Suppressor macrophage treated with lipopolysaccharide for 1 hour (primary cell): Measurements from ENCODE around the gene ELF5.

Experiments
- DNase-seq, 3 donors: peaks; one replicate each; pipeline ENCODE4 v3.0.0-alpha.2; 2020 to 2022

Gene ELF5

DNA sequence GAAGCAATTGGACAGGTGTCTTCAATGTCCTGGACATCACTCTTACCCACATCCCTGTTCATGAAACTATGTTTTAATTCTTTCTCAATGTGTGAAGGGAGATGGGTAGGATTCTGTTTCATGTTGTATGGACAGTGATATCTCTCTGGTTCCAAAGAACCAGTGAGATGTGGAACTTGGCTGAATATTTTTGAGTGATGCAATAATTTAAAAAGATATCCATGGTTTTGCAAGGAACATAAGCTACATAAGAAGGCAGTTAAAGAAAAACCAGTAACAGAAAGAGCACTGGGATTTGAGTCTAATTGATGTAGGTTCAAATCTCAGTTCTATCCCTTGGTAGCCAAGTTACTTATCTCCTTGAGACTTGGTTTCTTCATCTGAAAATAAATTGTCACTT, 7.7 kb upstream of the ELF5 start:
- no peak for DNase-seq

DNA sequence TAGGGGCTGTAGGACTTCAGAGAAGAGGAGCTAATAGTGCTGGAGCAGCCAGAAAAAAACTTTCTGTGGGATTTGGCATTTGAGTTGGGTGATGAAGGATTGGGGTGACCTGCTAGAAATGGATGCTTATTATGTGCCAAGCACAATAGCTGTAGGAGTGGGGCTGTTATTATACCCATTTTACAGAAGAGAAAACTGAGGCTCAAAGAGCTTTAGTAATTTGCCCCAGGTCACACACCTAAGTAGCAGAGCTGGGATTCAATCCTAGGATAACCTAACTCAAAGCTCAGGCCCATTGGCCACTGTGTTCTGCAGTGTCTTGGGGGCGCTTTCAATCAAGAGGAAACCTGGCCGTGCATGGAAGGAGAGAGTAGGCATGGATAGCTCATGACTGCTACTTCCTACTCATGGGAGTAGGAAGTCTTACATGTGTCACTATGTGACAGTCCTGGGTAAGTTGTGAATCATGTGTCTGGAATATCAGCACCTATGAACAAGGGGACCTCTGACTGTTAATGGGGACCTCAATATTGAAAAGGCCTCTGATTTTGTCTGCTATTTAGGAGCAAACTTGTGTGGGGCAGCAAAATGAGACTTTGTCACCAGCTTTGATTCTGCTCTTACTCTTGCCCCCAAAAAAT, 6.1 kb upstream of the ELF5 start:
- DNase-seq: peak in 2 of 3 donors; percentile 22 to 26

DNA sequence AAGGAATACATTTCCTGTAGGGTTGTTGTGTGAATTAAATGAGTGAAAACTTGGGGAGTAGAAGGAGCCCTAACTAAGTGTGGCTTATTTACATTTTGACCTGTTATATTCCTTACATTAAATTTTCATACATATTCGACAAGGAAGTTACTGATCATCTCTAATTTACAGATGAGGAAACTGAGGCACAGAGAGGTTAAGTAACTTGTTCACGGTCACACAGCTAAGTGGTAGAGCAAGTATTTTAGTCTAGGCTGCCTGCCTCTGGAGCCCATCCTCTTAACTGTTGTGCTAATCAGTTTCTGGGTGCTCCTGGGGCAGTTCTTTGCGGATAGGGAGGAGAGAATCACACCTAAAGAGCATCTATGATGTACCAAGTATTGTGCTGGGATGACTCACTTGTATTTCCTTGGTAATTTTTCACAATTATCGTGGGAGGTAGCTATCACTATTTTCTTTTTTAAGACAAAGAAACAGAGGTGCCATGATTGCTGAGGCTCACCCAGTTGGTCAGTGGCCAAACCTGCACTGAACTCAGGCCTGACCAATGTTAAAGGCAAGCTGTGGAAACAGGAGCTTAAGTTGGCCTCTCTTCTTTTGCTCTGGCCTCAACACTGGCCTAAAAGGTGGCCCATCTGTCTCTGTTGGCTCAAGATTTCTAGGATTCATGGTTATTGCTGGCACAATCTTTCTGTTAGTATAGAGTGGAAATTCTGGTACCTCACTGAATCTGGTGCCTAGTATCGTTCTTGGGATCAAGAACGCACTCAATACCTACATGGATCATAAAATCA, 2.9 kb upstream of the ELF5 start:
- DNase-seq: no peak

DNA sequence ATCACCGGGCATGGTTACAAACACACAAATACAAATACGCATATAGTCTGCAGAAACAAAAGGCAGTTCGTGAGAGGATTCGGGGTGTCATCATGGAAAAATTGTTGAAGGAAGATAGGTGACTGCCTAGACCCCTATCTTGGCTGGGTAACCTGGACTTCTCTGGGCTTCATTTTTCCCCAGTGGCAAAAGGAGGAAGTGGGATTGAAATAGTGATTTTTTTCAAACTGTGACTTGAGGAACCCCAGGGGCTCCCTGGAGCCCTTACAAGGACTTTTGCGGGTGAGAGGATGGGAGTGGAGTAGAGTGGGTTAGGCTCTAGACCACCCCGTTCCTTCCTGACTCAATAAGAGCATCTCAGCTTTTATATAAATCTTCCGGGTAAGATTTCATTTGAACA, 1.0 kb upstream of the ELF5 start:
- peak; percentile 19 to 32 (median 27) for DNase-seq

DNA sequence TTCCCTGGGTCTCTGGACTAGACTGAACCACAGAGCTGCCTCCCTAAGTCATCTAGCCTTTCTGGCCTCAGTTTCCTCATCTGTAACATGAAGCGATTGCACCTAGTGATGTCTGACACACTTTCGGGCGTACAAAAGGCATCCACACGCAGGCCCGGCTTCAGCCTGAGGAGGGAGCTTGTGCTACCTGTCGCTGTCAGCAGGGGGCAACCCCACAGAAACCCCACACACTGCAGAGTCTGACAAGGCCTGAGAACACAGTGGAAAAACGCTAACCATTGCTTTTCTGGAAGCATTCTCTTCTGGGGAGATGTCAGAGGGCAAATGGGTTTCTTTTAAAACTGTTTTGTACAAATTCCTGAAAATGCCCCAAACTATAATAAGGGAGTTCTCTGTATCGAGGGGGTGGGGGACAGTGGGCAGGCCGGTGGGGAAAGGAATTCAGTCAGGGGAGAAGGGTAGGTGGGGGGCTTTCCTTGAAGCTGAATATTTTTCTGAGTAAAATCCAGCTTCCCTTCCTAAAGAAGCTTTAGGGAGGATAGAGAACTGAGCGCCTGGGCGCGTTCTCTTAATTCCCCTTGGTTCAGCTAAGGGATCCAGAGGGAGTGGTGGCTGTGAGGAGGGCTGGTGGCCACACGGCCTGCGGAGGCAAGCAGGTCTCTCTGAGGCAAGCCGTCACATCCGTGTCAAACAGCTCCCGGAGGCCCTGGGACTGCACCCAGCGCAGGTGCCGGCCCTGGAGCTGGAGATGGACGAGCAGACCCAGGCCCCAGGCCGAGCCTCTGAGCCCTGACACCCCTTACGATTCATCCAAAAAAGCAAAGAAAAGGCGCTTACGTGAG, 533 bp downstream of the ELF5 start:
- DNase-seq: peak; percentile 79 to 83 (median 82)

DNA sequence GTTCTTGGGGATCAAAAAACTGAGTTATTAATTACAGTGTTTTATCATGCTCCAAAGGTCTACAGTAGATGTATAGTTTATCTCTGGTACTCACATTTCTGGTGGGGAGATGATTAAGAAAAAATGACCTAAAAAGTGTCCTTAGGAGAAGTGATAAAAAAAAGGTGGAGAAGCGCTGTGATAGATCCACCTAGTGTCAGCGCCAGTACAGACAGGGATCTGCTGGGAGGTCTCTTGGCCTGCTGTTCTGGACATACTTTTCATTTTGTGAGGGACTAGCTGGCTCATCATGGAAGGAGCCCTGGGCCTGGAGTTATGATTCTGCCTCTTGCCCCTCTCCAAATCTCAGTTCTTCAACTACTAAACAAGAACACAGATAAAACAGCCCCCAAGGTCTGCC, 2.9 kb downstream of the ELF5 start:
- no peak for DNase-seq

DNA sequence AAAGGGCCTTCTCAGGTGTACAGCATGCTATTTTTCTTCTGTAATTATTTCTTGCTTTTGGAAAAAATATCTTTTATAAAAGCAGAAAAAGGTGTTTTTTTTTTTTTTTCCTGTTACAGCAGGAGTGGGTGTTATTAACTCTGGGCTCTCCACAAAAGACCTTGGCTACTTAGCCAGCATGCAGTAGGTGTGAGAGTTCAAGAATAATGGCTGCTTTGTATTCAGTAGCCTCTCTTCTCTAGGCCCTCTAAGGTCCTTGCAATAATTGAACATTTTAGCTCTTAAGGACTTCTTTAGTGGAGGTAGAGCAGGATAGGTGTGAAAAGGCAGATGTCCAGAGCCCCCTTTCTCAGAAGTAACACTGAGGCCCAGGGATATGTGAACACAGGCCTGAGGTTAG, 3.4 kb downstream of the ELF5 start:
- DNase-seq: no peak

DNA sequence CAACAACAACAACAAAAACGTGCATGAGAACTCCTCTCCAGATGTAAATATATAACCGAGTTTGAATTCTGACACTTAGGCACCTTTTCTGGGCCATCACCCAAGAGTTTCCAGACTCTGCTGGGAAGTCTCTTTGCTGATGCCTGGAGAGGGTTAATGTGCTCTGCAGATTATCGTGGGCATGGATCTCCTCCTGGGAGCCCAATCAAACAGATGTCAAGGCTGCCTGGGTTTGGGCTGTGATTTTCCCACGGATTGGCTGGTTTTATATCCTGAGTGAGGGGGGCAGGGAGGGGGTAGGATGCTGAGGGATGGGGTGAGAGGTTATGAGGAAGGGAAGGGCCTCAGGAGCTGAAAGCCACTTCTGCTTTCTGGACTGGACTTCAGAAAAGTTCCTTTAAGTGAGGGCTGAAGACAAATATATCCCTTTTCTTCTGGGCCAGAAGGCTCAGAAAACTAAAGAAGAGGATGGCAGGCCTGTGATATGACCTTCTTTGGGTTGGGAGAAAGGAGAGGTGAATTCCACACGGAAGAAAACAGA, 4.2 kb downstream of the ELF5 start:
- peak; percentile 26 to 36 (median 35) for DNase-seq

DNA sequence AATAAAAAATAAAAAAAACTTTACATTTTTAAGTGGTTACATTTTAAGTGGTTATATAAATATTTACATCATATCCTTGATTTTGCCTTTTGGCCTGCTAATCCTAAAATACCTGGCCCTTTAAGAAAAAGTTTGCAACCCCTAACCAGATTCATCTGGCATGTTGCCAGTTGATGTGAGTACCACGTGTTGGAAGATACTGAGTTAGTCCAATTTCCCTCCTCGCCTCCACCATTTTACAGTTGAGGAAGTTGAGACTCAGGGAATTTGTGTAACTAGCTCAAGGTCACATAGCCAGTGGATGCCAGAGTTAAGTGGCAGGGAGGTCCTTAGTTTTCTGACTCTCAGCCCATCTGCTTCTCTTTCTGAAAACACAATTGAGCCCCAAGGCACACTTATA, 5.1 kb downstream of the ELF5 start:
- peak; percentile 68 to 79 (median 74) for DNase-seq

DNA sequence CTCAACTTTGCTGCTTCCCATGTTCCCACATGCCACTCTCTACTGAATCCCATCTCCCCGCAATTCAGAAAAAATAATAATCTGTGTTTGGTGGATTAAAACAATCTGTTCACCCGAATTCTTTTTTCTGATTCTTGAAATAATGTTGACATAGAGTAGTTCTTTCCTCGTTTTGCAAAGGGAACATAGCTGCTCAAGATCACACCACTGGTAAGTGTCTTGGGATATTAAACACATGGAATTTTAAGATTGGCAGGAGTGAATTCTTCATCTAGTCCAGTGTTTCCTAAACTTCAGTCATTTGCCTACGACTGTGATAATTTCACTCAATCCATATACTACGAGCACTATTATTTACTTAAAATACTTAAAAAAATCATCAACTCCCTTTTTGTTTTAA, 6.0 kb downstream of the ELF5 start:
- no peak for DNase-seq

DNA sequence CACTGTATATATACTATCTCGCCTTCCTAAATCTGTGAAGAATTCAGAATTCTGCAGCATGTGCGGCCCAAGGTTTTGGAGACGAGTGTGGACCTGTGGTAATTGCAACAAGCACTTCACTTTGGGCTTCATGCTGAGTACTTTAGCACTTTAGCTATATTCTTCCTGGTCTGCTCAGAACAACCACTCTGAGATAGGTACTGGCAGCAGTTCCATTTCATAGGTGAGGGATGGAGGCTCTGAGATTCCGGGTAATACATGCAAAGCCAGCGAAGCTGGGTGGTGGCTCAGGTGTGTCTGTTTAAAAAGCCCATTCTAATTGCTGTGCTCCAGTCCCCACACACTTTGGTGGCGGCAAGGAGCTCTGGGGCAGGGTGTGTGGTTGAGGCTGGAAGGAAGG, 6.4 kb downstream of the ELF5 start:
- DNase-seq: no peak

DNA sequence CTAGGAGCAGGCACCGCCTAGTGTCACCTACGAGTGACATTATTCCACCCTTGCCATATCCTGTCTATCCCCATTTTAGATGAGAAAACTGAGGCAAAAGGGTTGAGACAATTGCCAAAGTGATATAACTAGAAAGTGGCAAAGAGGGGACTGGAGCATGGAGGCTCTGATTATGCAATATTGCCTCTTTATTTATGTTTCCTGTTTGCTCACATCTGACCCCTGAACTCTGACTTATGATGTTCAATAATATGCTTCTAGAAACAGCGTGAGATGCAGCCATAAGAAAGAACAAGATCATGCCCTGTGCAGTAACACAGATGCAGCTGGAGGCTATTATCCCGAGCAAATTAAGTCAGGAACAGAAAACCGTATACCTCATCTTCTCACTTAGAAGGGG, 7.7 kb downstream of the ELF5 start:
- no peak for DNase-seq

DNA sequence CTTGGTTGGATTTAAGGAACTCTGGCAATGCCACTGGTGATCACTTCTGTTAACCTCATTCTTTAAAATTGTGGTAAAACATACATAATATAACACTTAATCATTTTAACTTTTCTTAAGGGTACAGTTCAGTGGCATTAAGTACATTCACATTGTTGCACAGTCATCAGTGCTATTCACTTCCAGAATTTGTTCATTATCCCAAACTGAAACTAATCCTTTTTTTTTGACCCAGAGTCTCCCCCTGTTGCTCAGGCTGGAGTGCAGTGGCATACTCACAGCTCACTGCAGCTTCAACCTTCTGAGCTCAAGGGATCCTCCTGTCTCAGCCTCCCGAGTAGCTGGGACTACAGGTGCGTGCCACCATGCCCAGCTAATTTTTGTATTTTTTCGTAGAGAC, 10.6 kb downstream of the ELF5 start:
- DNase-seq: peak; percentile 40 to 46 (median 45)

DNA sequence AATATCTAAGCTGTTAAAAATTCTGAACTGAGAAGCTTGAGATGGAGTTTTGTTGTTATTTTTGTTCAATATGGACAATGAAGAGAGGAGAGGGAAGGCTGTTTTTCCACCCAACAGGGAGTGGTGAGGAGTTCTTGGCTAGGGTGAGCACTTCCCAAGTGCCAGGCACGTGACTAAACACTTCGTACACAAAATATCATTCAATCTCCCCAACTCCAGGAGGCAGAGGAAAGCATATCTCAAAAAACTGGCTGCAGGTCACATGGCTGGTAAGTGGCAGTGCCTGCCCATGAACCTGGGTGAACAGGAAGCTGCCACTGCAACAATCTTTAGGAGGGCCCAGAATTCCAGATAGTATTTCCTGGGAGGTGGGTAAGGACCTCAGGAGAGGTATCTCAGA, 11.6 kb downstream of the ELF5 start:
- DNase-seq: peak in 1 of 3 donors; percentile 10

DNA sequence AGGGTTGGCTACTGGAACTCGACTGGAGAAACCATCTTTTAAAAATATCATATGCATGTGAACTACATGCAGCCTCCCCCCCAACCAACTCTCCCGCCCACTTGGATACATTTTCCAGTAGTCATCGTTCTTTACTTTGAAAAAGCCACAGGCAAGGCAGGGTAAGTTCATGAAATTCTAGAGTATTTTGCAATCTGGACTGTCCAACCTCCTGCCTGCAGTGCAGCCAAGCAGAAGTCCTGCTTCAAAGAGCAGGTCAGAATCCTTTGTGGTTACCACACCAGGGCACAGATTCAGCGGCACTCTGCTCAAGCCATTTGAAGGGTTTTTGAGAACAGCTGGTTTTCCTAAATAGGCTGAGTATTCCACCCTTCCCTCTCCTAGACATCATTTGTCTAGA, 12.1 kb downstream of the ELF5 start:
- peak; percentile 75 to 85 (median 80) for DNase-seq

DNA sequence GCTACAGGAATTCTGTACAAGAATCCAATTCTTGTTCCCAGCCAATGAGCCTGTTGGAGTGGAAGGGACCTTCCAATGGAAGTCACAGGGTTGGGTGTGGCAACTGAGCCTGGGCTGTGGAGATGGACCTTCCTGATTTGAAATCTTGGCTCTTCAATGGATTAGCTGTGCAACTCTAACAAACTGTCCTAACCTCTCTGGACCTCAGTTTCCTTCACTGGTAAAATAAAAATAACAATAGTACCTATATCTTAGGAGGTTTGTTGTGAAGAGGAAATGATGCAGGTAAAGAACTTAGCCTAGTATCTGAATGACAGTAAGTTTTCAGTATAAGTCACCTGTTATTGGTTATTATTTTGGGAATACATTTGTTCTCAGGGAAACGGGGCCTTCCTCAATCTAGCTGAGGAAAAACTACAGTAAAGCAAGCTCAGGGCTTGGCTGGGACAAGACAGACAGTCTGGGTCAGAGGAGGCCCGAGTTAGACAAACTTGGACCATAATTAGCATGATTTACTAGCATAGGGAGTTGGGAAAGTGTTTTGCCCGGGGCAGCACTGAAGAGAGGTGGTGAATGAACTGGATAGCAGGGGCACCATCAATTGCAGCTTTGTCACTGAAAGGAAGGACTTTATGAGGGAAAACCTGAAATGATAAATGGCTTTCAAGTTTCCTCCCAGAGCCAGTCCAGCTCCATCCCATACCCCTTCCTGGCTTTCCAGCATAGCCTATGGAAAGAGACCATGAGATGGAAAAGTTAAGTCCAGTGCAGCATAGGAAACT, 13.7 kb downstream of the ELF5 start:
- DNase-seq: no peak

DNA sequence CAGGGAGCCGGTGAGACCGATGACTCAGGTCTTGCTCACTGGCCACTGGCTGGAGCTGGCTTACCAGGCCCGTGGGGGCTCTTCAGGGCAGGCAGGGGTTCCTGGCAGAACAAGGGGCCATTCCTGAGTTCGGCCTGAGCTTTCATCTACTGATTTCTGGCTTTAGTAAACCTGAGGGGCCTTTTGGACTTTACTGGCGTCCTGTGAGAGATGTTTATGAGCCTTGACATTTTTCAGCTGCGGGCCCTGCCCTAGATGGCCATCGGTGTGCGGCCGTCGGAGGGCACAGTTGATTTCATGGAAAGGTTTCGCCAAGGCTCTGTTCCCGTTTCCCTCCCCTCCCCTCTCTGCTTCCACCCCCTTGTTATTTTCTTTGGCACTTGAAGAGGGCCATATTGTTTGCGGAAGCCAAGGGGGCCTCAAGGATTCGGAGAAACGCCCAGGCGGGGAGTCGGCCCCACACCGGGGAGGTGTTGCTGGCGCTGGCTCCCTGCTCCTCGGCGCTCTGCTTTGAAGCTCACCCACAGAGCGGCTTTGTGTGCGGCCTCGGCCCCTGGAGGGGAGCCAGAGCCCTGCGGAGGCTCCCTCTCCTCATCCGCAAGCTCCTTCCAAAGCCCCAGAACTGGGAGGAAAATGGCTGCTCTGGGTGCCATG, 17.7 kb downstream of the ELF5 start:
- DNase-seq: no peak

DNA sequence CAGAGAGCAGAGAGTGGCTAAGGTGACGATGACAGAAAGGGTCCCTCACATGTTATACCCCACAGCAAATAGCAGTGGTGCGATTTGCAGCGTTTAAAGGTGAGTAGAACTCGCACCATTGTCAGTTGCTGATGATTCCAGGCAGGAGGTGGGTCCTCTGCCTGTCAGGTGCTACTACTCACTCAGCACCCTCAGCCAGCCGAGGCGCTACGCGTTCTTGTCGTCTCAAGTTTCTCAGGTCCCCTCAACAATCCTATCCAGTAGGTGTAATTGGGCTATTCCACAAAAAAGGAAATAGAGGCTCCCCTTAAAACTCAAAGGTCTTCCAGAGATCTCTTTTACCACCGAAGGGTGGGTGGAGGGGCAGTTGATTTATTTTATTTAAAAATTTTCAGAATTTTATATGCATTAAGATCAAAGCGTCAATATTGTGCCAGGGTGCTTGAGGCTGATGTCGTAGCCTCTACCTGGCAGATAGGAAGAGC, 18.3 kb downstream of the ELF5 start:
- no peak for DNase-seq

DNA sequence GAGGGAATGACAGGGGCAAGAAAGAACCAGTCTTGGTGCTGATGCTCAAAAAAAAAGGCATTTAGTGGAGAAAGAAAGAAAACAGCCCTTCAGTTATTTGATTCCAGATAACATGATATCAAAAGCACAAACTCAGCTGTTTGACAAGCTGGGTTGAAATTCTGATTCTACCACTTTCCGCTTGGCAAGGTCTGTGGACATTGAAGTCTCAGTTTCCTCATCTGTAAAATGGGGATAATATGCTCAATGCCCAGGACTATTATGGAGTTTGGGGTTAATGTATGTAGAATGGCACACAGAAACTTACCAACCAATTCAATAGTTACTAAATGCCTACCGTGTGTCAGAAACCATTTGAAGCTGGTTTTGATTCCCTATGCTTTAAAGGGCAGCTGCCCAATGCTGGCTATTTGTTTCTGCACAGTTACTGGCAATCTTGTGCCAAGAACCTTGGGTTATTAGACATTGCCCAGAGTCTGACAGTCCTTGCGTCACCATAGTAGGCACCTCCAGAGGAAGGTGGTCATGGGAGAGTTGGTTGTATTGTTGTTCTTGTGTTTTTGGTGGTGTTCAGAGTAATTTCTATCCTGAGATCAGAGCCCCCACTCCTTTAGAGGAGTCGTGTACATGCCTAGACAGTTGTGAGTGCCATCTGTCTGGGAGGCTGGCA, 19.5 kb downstream of the ELF5 start:
- DNase-seq: no peak

DNA sequence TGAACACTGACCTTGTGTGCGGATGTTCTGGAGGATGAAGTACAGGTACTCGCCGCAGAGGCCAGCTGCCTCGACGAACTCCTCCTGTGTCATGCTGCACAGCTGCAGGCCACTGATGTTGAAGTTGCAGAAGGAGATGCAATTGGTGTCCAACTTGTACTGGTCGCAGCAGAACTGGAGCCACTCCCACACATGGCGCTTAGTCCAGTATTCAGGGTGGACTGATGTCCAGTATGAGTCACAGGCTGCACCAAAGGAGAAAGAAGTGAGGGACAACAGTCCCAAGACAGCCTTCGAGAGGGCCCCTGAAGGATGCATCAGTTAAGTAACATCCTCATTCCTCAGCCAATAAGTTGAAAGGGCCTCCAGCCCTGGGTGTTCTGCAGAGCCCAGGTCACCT, 20.1 kb downstream of the ELF5 start:
- DNase-seq: no peak

DNA sequence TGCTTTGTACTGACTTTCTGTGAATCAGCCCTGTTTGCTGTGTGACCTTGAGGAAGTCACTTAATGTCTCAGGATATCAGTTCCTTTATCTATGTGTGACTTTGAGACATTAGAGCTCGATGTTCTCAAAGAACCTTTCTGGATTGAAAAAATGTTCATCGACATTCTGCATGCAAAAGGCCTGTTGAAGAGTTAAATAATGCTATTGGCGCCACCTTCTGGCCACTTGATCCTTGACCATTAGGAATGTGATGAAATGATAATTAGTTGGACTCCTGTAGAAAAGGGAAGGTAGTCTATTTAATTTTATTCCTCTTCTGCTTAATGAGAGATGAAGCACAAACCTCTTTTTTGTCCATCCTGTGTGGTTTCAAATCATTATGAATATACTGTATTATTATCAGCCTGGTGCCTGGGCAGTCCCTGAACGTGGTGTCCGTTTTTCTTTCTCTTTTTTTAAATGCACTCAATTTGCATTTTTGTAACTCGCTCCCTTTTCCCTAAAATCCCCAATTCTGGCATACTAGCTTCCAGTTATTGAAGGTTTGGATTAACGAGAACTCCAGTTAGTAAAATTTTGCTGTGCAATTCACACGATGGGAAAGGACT, 20.7 kb downstream of the ELF5 start:
- peak; percentile 79 to 85 (median 85) for DNase-seq
